ENCODE results near the gene SCGB3A1.

DNA sequence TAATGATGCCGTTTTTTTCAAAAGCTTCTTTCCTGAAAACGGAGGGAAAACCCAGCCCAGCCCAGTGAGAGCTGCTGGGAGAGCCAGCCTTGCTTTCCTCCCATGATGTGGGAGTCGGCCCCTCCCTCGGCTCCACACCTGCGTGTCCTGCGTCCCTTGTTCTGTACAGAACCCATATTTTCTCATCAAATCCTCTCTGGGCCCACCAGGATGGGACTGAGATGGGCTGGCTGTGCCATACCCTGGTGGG lies 49.2 kb upstream of the SCGB3A1 start:
- TF ChIP-seq, protein P1, sequence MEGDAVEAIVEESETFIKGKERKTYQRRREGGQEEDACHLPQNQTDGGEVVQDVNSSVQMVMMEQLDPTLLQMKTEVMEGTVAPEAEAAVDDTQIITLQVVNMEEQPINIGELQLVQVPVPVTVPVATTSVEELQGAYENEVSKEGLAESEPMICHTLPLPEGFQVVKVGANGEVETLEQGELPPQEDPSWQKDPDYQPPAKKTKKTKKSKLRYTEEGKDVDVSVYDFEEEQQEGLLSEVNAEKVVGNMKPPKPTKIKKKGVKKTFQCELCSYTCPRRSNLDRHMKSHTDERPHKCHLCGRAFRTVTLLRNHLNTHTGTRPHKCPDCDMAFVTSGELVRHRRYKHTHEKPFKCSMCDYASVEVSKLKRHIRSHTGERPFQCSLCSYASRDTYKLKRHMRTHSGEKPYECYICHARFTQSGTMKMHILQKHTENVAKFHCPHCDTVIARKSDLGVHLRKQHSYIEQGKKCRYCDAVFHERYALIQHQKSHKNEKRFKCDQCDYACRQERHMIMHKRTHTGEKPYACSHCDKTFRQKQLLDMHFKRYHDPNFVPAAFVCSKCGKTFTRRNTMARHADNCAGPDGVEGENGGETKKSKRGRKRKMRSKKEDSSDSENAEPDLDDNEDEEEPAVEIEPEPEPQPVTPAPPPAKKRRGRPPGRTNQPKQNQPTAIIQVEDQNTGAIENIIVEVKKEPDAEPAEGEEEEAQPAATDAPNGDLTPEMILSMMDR (IDR thresholded peaks at IDR 0.05 in 4 of 5, conservative IDR thresholded peaks at IDR 0.05 in 1 of 5): no peak
- TF ChIP-seq POLR2A (IDR thresholded peaks at IDR 0.05): no peak
